CD14-positive monocyte (primary cell): ENCODE results near the gene RBMS1. TPM values are rescaled to one million over a fixed set of nuclear protein-coding genes. Genes with fewer than 3 reads are reported as not detected.

Experiments
- DNase-seq, 3 donors: peaks; one replicate each; pipeline ENCODE4 v3.0.0-alpha.2; 2011 to 2022
- H2AFZ ChIP-seq: 2 replicates; pipeline ENCODE4 v1.6.0; 2012; ENCODE audit warnings: mild to moderate bottlenecking, low read depth, low read length, inconsistent platforms; ENCODE audit not compliant: insufficient read depth, poor library complexity, severe bottlenecking
- H3K27ac ChIP-seq, 2 donors: 1 replicate in 1 of 2; 2 replicates in 1 of 2; pipeline ENCODE4 v1.5.1; 2012 to 2013; ENCODE audit warnings: low read length in 2 of 2, control low read depth in 1 of 2, inconsistent platforms in 1 of 2, low read depth in 1 of 2, mild to moderate bottlenecking in 1 of 2
- H3K27me3 ChIP-seq, 2 donors: one replicate each; pipeline versions ENCODE4 v1.6.0 to v1.6.1; 2011 to 2013; ENCODE audit warnings: low read length in 2 of 2; ENCODE audit not compliant: control insufficient read depth in 2 of 2, insufficient read depth in 2 of 2
- H3K36me3 ChIP-seq, 2 donors: replicated peaks in 1 of 2; 1 replicate in 1 of 2; 2 replicates in 1 of 2; pipeline versions ENCODE4 v1.5.1 to v1.6.1; 2012 to 2013; ENCODE audit warnings: low read length in 2 of 2, control low read depth in 1 of 2, inconsistent platforms in 1 of 2, mild to moderate bottlenecking in 1 of 2; ENCODE audit not compliant: insufficient read depth in 2 of 2, control insufficient read depth in 1 of 2
- H3K4me1 ChIP-seq, 2 donors: 1 replicate in 1 of 2; 2 replicates in 1 of 2; pipeline versions ENCODE4 v1.5.1 to v1.6.1; 2012 to 2013; ENCODE audit warnings: low read length in 2 of 2, control low read depth in 1 of 2, inconsistent platforms in 1 of 2, mild to moderate bottlenecking in 1 of 2, moderate library complexity in 1 of 2; ENCODE audit not compliant: insufficient read depth in 2 of 2, control insufficient read depth in 1 of 2
- H3K4me2 ChIP-seq: replicated peaks from 2 replicates; pipeline ENCODE3; 2012; ENCODE audit warnings: low read length, moderate library complexity, mild to moderate bottlenecking; ENCODE audit not compliant: poor library complexity, severe bottlenecking; ENCODE audit errors: extremely low read depth
- H3K4me3 ChIP-seq, 3 experiments: fragments of 200-600 bp in 1 of 3; sonication (generic) in 1 of 3; replicated peaks in 1 of 3; 1 replicate in 2 of 3; 2 replicates in 1 of 3; pipeline ENCODE4 v1.5.1; 2011 to 2013; ENCODE audit warnings: low read length in 3 of 3, mild to moderate bottlenecking in 3 of 3, control low read depth in 2 of 3, low read depth in 2 of 3, inconsistent platforms in 1 of 3, moderate library complexity in 1 of 3
- H3K79me2 ChIP-seq: 2 replicates; pipeline ENCODE4 v1.6.0; 2012; ENCODE audit warnings: mild to moderate bottlenecking, control low read depth, inconsistent platforms, low read length, moderate library complexity; ENCODE audit not compliant: insufficient read depth
- H3K9ac ChIP-seq: 2 replicates; pipeline ENCODE4 v1.6.0; 2017; ENCODE audit warnings: low read length, mild to moderate bottlenecking; ENCODE audit not compliant: insufficient read depth, poor library complexity, severe bottlenecking
- H3K9me3 ChIP-seq, 2 donors: replicated peaks in 1 of 2; 1 replicate in 1 of 2; 2 replicates in 1 of 2; pipeline versions ENCODE4 v1.5.1 to v1.6.1; 2012 to 2013; ENCODE audit warnings: low read length in 2 of 2, control low read depth in 1 of 2; ENCODE audit not compliant: control insufficient read depth in 1 of 2, insufficient read depth in 1 of 2
- H4K20me1 ChIP-seq: 2 replicates; pipeline ENCODE4 v1.6.0; 2012; ENCODE audit warnings: mild to moderate bottlenecking, low read length, control low read depth, moderate library complexity; ENCODE audit not compliant: insufficient read depth
- H3K27ac Mint-ChIP-seq, 7 donors: one replicate each; pipeline ENCODE4 v1.8.0; 2020; ENCODE audit warnings: mild to moderate bottlenecking in 7 of 7, mixed read lengths in 7 of 7, moderate library complexity in 6 of 7, inconsistent platforms in 2 of 7
- H3K27me3 Mint-ChIP-seq, 3 donors: one replicate each; pipeline ENCODE4 v1.8.0; 2021 to 2022; ENCODE audit warnings: low read depth in 3 of 3, mild to moderate bottlenecking in 3 of 3, mixed read lengths in 3 of 3, moderate library complexity in 3 of 3, inconsistent platforms in 1 of 3
- H3K36me3 Mint-ChIP-seq, 2 donors: one replicate each; pipeline ENCODE4 v1.8.0; 2020; ENCODE audit warnings: mixed read lengths in 2 of 2, inconsistent platforms in 1 of 2, mild to moderate bottlenecking in 1 of 2
- H3K4me1 Mint-ChIP-seq: one replicate; pipeline ENCODE4 v1.8.0; 2020; ENCODE audit warnings: mild to moderate bottlenecking, mixed read lengths
- H3K4me3 Mint-ChIP-seq, 2 donors: one replicate each; pipeline ENCODE4 v1.8.0; 2020; ENCODE audit warnings: mild to moderate bottlenecking in 2 of 2, mixed read lengths in 2 of 2, moderate library complexity in 1 of 2
- H3K9me3 Mint-ChIP-seq, 7 donors: one replicate each; pipeline ENCODE4 v1.8.0; 2020 to 2022; ENCODE audit warnings: mixed read lengths in 7 of 7, mild to moderate bottlenecking in 6 of 7, moderate library complexity in 6 of 7, inconsistent platforms in 2 of 7
- WGBS: methylation state at CpG from one replicate; pipeline ENCODE4 v1.1.5; 2013; ENCODE audit warnings: missing lambda C conversion rate; ENCODE audit not compliant: insufficient coverage; 5-methylcytosine and 5-hydroxymethylcytosine counted together
- intact Hi-C, 2 donors: fragments of 100-400 bp; cut with micrococcal nuclease; formaldehyde crosslinking; loops; one replicate each; pipeline versions ENCODE4 v1.15.0 to v1.15.1; 2023
- polyA plus RNA-seq, 3 donors: library from polyadenylated mRNA; depleted of rRNA in 1 of 3; unstranded in 2 of 3; stranded (reverse) in 1 of 3; fragments of 300-500 nt in 2 of 3; fragments of >200 nt in 1 of 3; fragmentation: Illumina TruSeq in 2 of 3; gene quantifications; 1 replicate in 2 of 3; 2 replicates in 1 of 3; pipeline ENCODE4 v1.2.3, GENCODE V29; 2012 to 2021
- TF ChIP-seq, protein P1 (sequence below): fragments of 200-600 bp; IDR thresholded peaks from one replicate; pipeline ENCODE4 v1.8.0; 2022; ENCODE audit warnings: antibody characterized with exemption, mild to moderate bottlenecking

Gene RBMS1
- polyA plus RNA-seq, 3 donors, result 88.2 to 91.2 (median 89.4) TPM

DNA sequence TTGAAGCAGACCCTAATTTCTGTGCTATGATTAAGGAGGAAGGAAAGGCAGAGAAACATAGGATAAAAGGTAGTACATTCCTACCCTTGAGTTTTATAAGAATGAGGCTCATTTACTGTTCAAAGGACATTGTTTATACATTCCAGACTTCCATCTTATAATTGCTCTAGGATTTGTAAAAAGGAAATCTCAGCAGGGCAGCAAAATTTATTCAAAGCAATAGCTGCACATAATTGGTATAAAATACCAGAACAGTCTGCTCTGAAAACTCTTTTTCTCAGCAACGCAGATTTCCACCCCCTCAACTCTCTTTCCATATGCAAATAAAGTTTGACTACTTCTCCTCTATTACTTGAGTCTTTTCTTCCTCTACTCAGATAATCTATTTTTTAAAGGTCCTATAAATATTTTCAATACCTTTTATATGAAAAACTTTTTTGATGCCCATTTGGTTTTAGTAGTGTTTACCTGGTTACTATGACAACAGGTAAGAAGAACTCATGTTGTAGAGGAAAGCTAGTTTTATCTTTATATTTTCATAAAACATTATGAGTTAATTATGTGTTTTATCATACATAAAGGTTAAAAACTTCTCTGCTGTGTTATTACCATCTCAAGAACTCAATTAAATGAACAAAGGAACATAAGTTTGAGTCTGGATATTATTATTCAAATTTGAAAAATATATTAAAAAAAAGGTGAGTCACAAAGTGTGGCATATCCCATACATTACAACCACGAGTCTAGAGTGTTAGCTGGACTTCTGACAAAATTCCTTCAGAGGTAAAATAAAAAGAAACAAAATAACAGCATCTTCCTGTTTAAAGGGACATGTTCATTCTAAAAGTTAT, 19.9 kb downstream of the RBMS1 start:
- H3K4me1 Mint-ChIP-seq, result no peaks in the 10 kb centered on the region
- Histone ChIP-seq H3K9me3 (no peaks in the 10 kb centered on the region), H3K9ac (no peak overlapping the region), H3K4me1 (no peaks in the 10 kb centered on the region), H3K27me3 (no peaks in the 10 kb centered on the region), H3K79me2 (no peaks in the 10 kb centered on the region), H3K4me3 (no peak overlapping the region), H3K4me2 (no peak overlapping the region), H2AFZ (no peak overlapping the region), H4K20me1 (peaks cover 13% of the 10 kb centered on the region), H3K36me3 (no peaks in the 10 kb centered on the region), H3K27ac (no peak overlapping the region)
- H3K27ac Mint-ChIP-seq, result no peak overlapping the region
- peaks cover 0 to 1% (median 0%) of the 10 kb centered on the region in 7 donors for H3K9me3 Mint-ChIP-seq
- no peaks in the 10 kb centered on the region for H3K27me3 Mint-ChIP-seq
- 100% methylated on average over 1 of the region's 2 CpGs for WGBS
- TF ChIP-seq, protein P1, sequence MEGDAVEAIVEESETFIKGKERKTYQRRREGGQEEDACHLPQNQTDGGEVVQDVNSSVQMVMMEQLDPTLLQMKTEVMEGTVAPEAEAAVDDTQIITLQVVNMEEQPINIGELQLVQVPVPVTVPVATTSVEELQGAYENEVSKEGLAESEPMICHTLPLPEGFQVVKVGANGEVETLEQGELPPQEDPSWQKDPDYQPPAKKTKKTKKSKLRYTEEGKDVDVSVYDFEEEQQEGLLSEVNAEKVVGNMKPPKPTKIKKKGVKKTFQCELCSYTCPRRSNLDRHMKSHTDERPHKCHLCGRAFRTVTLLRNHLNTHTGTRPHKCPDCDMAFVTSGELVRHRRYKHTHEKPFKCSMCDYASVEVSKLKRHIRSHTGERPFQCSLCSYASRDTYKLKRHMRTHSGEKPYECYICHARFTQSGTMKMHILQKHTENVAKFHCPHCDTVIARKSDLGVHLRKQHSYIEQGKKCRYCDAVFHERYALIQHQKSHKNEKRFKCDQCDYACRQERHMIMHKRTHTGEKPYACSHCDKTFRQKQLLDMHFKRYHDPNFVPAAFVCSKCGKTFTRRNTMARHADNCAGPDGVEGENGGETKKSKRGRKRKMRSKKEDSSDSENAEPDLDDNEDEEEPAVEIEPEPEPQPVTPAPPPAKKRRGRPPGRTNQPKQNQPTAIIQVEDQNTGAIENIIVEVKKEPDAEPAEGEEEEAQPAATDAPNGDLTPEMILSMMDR, result no peak
- intact Hi-C loops, result no loop called here
- peaks cover 2% of the 10 kb centered on the region in 2 donors for H3K36me3 Mint-ChIP-seq
- no peak overlapping the region for H3K4me3 Mint-ChIP-seq
- no peak for DNase-seq

DNA sequence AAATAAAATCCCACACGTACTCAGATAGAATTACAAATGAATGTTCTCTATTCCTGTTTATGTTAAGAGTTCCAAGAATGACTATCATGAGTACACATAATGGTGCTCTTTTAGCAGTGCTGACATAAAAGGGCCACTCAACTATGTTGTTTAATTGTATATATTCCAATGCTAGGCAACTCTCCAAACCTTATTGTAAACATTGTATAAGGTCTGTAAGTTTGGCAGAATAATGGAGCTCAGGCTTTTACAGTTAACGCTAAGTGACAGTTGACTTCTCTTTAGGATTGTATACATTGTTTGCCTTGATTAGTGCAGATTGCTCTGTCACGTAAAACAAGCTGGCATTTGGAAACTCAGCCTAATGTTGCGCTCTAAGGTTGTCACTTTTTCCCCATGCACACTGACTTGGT, 20.8 kb downstream of the RBMS1 start:
- no peak overlapping the region for H3K27ac Mint-ChIP-seq
- no peak overlapping the region for H3K9ac ChIP-seq
- H3K9me3 Mint-ChIP-seq, result peaks cover 0 to 1% (median 0%) of the 10 kb centered on the region in 7 donors

More for the DNA sequence above, 20.8 kb downstream of the RBMS1 start:
- no peaks in the 10 kb centered on the region for H3K9me3 ChIP-seq
- no peak overlapping the region for H3K27ac ChIP-seq
- H3K27me3 ChIP-seq, result no peaks in the 10 kb centered on the region
- no peak for DNase-seq
- Mint-ChIP-seq H3K27me3 (no peaks in the 10 kb centered on the region), H3K4me1 (no peaks in the 10 kb centered on the region), H3K4me3 (no peak overlapping the region), H3K36me3 (no peaks in the 10 kb centered on the region)
- TF ChIP-seq, protein P1, result no peak
- H2AFZ ChIP-seq, result no peak overlapping the region
- H3K36me3 ChIP-seq, result no peaks in the 10 kb centered on the region
- no peak overlapping the region for H3K4me2 ChIP-seq
- peaks cover 13% of the 10 kb centered on the region for H4K20me1 ChIP-seq
- no peaks in the 10 kb centered on the region for H3K79me2 ChIP-seq
- intact Hi-C loops, result no loop called here
- H3K4me3 ChIP-seq, result no peak overlapping the region
- no peaks in the 10 kb centered on the region for H3K4me1 ChIP-seq
- WGBS, result 100% methylated on average over 1 of the region's 4 CpGs
